Neural progenitor cell (in vitro differentiated cells): ENCODE measurements around the gene CHMP2B. TPM values are rescaled to one million over a fixed set of nuclear protein-coding genes. Genes with fewer than 3 reads are reported as not detected.
"Not testable (repeated sequence)": the region's sequence is repeated elsewhere in the genome, so short reads cannot be mapped to it uniquely, and the experiment has no call there.

Experiments
- DNase-seq: peaks from one replicate; pipeline ENCODE4 v3.0.0-alpha.2; 2016; ENCODE audit warnings: low spot score
- H2AFZ ChIP-seq: fragments of 200-600 bp; sonication (generic); replicated peaks from 2 replicates; pipeline ENCODE4 v1.6.1; 2016; ENCODE audit warnings: antibody characterized with exemption
- H3F3A ChIP-seq: fragments of 200-600 bp; sonication (generic); 2 replicates; pipeline ENCODE4 v1.6.1; 2016; ENCODE audit warnings: antibody characterized with exemption, low read depth
- H3K27ac ChIP-seq: fragments of 200-600 bp; sonication (generic); 2 replicates; pipeline ENCODE4 v1.5.1; 2016; ENCODE audit warnings: mild to moderate bottlenecking
- H3K27me3 ChIP-seq: fragments of 200-600 bp; sonication (generic); 2 replicates; pipeline ENCODE4 v1.6.1; 2016; ENCODE audit warnings: mild to moderate bottlenecking, moderate library complexity
- H3K36me3 ChIP-seq: fragments of 200-600 bp; sonication (generic); 2 replicates; pipeline ENCODE4 v1.5.1; 2016
- H3K4me1 ChIP-seq: fragments of 200-600 bp; sonication (generic); 2 replicates; pipeline ENCODE4 v1.6.1; 2016; ENCODE audit warnings: mixed run types
- H3K4me2 ChIP-seq: fragments of 200-600 bp; sonication (generic); 2 replicates; pipeline ENCODE4 v1.6.1; 2016
- H3K4me3 ChIP-seq: fragments of 200-600 bp; sonication (generic); 2 replicates; pipeline ENCODE4 v1.5.1; 2016
- H3K79me2 ChIP-seq: fragments of 200-600 bp; sonication (generic); 2 replicates; pipeline ENCODE4 v1.6.1; 2016; ENCODE audit warnings: low read depth
- H3K9ac ChIP-seq: fragments of 200-600 bp; sonication (generic); 2 replicates; pipeline ENCODE4 v1.6.1; 2016
- H3K9me3 ChIP-seq: fragments of 200-600 bp; sonication (generic); 2 replicates; pipeline ENCODE4 v1.5.1; 2016; ENCODE audit warnings: low read depth
- H4K20me1 ChIP-seq: fragments of 200-600 bp; sonication (generic); 2 replicates; pipeline ENCODE4 v1.6.1; 2016; ENCODE audit warnings: low read depth
- H3K27ac Mint-ChIP-seq: 3 replicates; pipeline ENCODE4 v1.8.0; 2021; ENCODE audit warnings: mixed read lengths
- H3K27me3 Mint-ChIP-seq: 2 replicates; pipeline ENCODE4 v1.8.0; 2022; ENCODE audit warnings: low read depth, mild to moderate bottlenecking, inconsistent platforms, moderate library complexity, mixed read lengths; ENCODE audit not compliant: insufficient read depth
- H3K36me3 Mint-ChIP-seq: 3 replicates; pipeline ENCODE4 v1.8.0; 2021; ENCODE audit warnings: mixed read lengths
- H3K4me1 Mint-ChIP-seq: 3 replicates; pipeline ENCODE4 v1.8.0; 2021; ENCODE audit warnings: mixed read lengths
- H3K4me3 Mint-ChIP-seq: 3 replicates; pipeline ENCODE4 v1.8.0; 2021; ENCODE audit warnings: mild to moderate bottlenecking, moderate library complexity, mixed read lengths
- H3K9me3 Mint-ChIP-seq: 3 replicates; pipeline ENCODE4 v1.8.0; 2020; ENCODE audit warnings: mixed read lengths
- CTCF ChIP-seq: fragments of 200-600 bp; sonication (generic); IDR thresholded peaks from 2 replicates; pipeline ENCODE4 v1.5.1; 2017; ENCODE audit warnings: antibody characterized with exemption, mild to moderate bottlenecking
- EZH2 ChIP-seq: fragments of 200-600 bp; sonication (generic); IDR thresholded peaks from 2 replicates; pipeline ENCODE4 v1.6.1; 2017; ENCODE audit warnings: antibody characterized with exemption, mild to moderate bottlenecking, moderate library complexity
- EZH2phosphoT487 ChIP-seq: fragments of 200-600 bp; sonication (generic); IDR thresholded peaks from 2 replicates; pipeline ENCODE4 v1.6.1; 2017; ENCODE audit warnings: antibody characterized with exemption
- total RNA-seq: library from RNA; depleted of rRNA; stranded (reverse); fragments of >200 nt; gene quantifications from 2 replicates; pipeline ENCODE4 v1.2.3, GENCODE V29; 2015; ENCODE audit warnings: low replicate concordance

The CHMP2B gene
- total RNA-seq, 1 donor from 2014 or later = 62.4 TPM

GRCh38 chr3:87246662-87247429, 19.7 kb downstream of the CHMP2B start:
- Histone ChIP-seq H3K9ac (no peak overlapping the region), H3K27ac (no peak overlapping the region), H3K4me3 (no peak overlapping the region), H3K4me1 (no peaks in the 10 kb centered on the region), H3F3A (no peaks in the 10 kb centered on the region), H3K9me3 (no peaks in the 10 kb centered on the region), H3K4me2 (no peak overlapping the region), H3K79me2 (peaks cover 6% of the 10 kb centered on the region), H2AFZ (no peak overlapping the region), H3K27me3 (no peaks in the 10 kb centered on the region), H3K36me3 (peaks cover 7% of the 10 kb centered on the region), H4K20me1 (no peaks in the 10 kb centered on the region)
- no peak for DNase-seq
- Mint-ChIP-seq H3K27me3 (no peaks in the 10 kb centered on the region), H3K4me1 (no peaks in the 10 kb centered on the region), H3K4me3 (no peak overlapping the region), H3K27ac (no peak overlapping the region), H3K9me3 (no peaks in the 10 kb centered on the region), H3K36me3 (peaks cover 2% of the 10 kb centered on the region)
- no peak for TF ChIP-seq CTCF
- TF ChIP-seq EZH2phosphoT487 = no peak
- TF ChIP-seq EZH2 = no peak

GRCh38 chr3:87247430-87247773, 20.3 kb downstream of the CHMP2B start:
- Histone ChIP-seq H3K27me3 (no peaks in the 10 kb centered on the region), H3K9me3 (no peaks in the 10 kb centered on the region), H3K4me1 (no peaks in the 10 kb centered on the region), H3K27ac (no peak overlapping the region), H3K4me2 (no peak overlapping the region), H2AFZ (no peak overlapping the region), H4K20me1 (no peaks in the 10 kb centered on the region), H3K79me2 (peaks cover 5% of the 10 kb centered on the region), H3K4me3 (no peak overlapping the region), H3K36me3 (peaks cover 5% of the 10 kb centered on the region), H3K9ac (no peak overlapping the region), H3F3A (no peaks in the 10 kb centered on the region)
- Mint-ChIP-seq H3K9me3 (no peaks in the 10 kb centered on the region), H3K4me3 (no peak overlapping the region), H3K27me3 (no peaks in the 10 kb centered on the region), H3K36me3 (peaks cover 2% of the 10 kb centered on the region), H3K27ac (no peak overlapping the region), H3K4me1 (no peaks in the 10 kb centered on the region)
- no peak for DNase-seq
- no peak for TF ChIP-seq EZH2phosphoT487
- TF ChIP-seq CTCF = no peak
- TF ChIP-seq EZH2 = no peak

GRCh38 chr3:87248231-87248630, 21.1 kb downstream of the CHMP2B start:
- not testable (repeated sequence) for H3K4me3 ChIP-seq, H3K4me1 ChIP-seq, H3K27me3 Mint-ChIP-seq, H3K27ac ChIP-seq, H3K4me3 Mint-ChIP-seq, H3K9me3 Mint-ChIP-seq, H3K27ac Mint-ChIP-seq, H3F3A ChIP-seq, H3K36me3 ChIP-seq, DNase-seq, H3K79me2 ChIP-seq, H3K4me1 Mint-ChIP-seq, H3K27me3 ChIP-seq, H3K9me3 ChIP-seq, H3K4me2 ChIP-seq, H3K9ac ChIP-seq, H4K20me1 ChIP-seq, H2AFZ ChIP-seq, H3K36me3 Mint-ChIP-seq

- H3K4me1 Mint-ChIP-seq = no peaks in the 10 kb centered on the region
- H3K79me2 ChIP-seq = no peaks in the 10 kb centered on the region
Measured at GRCh38 chr3:87248831-87249230, 21.7 kb downstream of the CHMP2B start.

More at GRCh38 chr3:87248831-87249230, 21.7 kb downstream of the CHMP2B start:
- no peaks in the 10 kb centered on the region for H3K27me3 ChIP-seq
- no peak overlapping the region for H3K4me2 ChIP-seq
- Mint-ChIP-seq H3K27ac (no peak overlapping the region), H3K9me3 (no peaks in the 10 kb centered on the region), H3K36me3 (peaks cover 2% of the 10 kb centered on the region), H3K4me3 (no peak overlapping the region), H3K27me3 (no peaks in the 10 kb centered on the region)
- H2AFZ ChIP-seq = no peak overlapping the region
- H3K36me3 ChIP-seq = peaks cover 5% of the 10 kb centered on the region
- no peaks in the 10 kb centered on the region for H4K20me1 ChIP-seq
- no peak overlapping the region for H3K4me3 ChIP-seq
- no peak overlapping the region for H3K9ac ChIP-seq
- H3K9me3 ChIP-seq = no peaks in the 10 kb centered on the region
- H3K27ac ChIP-seq = no peak overlapping the region
- H3K4me1 ChIP-seq = no peaks in the 10 kb centered on the region
- no peaks in the 10 kb centered on the region for H3F3A ChIP-seq
- TF ChIP-seq EZH2phosphoT487 (no peak), EZH2 (no peak), CTCF (no peak)
- no peak for DNase-seq
